SH-SY5Y (cell line): ENCODE data around the gene EIF4G1.

ENCODE experiments used
- GATA2 ChIP-seq: IDR thresholded peaks from 2 replicates; pipeline ENCODE4 v1.6.1; 2011; ENCODE audit warnings: mild to moderate bottlenecking, low read depth, low read length
- GATA3 ChIP-seq: IDR thresholded peaks from 2 replicates; pipeline ENCODE4 v1.6.1; 2011; ENCODE audit warnings: low read depth, mild to moderate bottlenecking, low read length, moderate library complexity

GRCh38 chr3:184383033-184383740 lies 68.8 kb downstream of the EIF4G1 start:
- TF ChIP-seq GATA2: no peak
- no peak for TF ChIP-seq GATA3
